HL-60 (cell line): ENCODE measurements around the gene CEBPE.

Experiments used
- CTCF ChIP-seq: IDR thresholded peaks from one replicate; pipeline ENCODE4 v1.5.1; 2011; ENCODE audit warnings: low read length, control low read depth, inconsistent platforms; ENCODE audit not compliant: insufficient read depth
- GABPA ChIP-seq: IDR thresholded peaks from 2 replicates; pipeline ENCODE4 v1.6.1; 2012; ENCODE audit warnings: low read depth
- POLR2AphosphoS5 ChIP-seq: IDR thresholded peaks from 2 replicates; pipeline ENCODE4 v1.6.1; 2012; ENCODE audit warnings: low read depth

- TF ChIP-seq GABPA (no peak), CTCF (no peak), POLR2AphosphoS5 (no peak)
Measured at GRCh38 chr14:23163830-23164229, 44.8 kb upstream of the CEBPE start.
